Ovary (tissue), 1 donor: Measurements from ENCODE around the gene GARIN5A.

Experiments used
- EP300 ChIP-seq: sonication (generic); formaldehyde crosslinking; IDR thresholded peaks from one replicate; pipeline ENCODE4 v1.6.1; 2017; ENCODE audit warnings: antibody characterized with exemption
- POLR2A ChIP-seq: fragments of 450-650 bp; IDR thresholded peaks from one replicate; pipeline ENCODE4 v1.6.1; 2017; ENCODE audit warnings: antibody characterized with exemption, mild to moderate bottlenecking, moderate library complexity

DNA sequence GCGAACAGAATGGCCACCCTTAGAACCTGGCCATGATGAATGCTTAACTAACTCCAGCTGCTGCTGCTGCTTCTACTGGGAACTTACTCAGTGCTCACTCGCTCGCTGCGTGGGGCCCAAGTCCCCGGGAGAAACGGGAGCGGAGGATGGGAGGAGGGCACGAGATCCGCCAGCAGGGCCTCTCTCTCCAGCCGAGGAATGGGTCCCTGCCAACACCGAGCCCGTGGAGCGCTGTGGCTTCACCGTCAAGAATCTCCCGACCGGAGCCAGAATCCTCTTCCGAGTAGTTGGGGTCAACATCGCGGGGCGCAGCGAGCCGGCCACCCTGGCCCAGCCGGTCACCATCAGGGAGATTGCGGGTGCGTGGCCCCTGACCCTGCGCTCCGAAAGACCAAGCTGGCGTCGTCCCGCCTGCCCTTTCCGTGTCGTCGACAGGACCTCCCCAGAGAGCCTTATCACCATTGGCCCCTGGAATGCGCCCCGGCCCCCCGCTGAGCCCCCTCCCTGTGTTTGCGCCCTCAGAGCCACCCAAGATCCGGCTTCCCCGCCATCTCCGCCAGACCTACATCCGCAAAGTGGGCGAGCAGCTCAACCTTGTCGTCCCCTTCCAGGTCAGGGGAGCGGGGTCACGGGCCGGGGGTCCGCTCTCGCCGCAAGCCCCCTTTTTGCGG is 18.1 kb downstream of the GARIN5A start:
- no peak for TF ChIP-seq POLR2A
- TF ChIP-seq EP300: no peak
